Measurements from ENCODE around the gene TRIM52. TPM values are rescaled to one million over a fixed set of nuclear protein-coding genes. Genes with fewer than 3 reads are reported as not detected.

TRIM52 gene
- total and polyA plus RNA-seq, 2 of the 13 experiments (the other 11 are each of a cell fraction or from before 2014, with no cell fraction given), result 7.2 to 11.6 TPM

DNA sequence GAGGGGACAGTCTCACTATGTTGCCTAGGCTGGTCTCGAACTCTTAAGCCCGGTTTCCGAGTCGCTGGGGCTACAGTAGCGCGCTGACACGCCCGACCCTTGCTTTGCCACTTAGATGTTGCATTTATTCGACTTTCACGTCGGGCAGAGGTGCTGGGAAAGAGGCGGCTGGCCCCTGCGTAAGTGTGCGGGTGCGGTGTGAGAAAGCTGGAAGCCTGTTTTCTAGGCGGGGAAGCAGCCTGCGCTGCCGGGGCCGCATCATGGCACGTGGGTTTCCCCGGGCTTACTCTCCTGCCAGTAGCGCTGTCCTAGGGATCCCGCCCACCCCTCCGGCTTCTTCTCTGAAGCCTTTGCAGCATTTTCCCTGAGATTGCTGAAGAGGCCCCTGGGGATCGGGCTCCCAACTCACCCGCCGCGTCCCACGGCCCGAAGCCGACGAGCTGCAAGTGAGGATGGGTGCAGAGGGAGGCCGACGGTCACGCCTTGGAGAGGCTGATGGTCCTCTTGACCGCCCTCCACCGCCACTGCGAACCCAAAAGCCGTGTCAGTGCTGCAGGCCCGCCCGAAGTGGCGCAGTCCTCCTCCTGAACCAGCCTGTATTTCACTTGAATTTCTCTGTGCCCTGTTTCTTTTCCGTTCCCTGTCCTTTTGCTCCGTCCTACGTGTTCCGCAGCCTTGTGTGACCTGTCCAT is 43.7 kb downstream of the TRIM52 start (continued):
- TF ChIP-seq ZNF276 (CRISPR knock-in tag; IDR thresholded peaks at IDR 0.05; ENCODE audit: low read depth) (0 out of 2 replicates have a peak, but pooled peaks have one; percentile 31), SP2 (CRISPR knock-in tag; IDR thresholded peaks at IDR 0.05) (no peak), ZNF776 (CRISPR knock-in tag; IDR thresholded peaks at IDR 0.05) (peak; percentile 41; the same call in 1 of the 2 replicates), MXI1 (IDR thresholded peaks at IDR 0.05; ENCODE audit: borderline replicate concordance, low read depth, low read length) (peak; percentile 23; the same call in 1 of the 3 replicates), ZNF101 (CRISPR knock-in tag; IDR thresholded peaks at IDR 0.05; ENCODE audit: borderline replicate concordance, low read depth) (no peak), ZMYM3 (CRISPR knock-in tag; IDR thresholded peaks at IDR 0.05) (no peak), KLF13 (CRISPR knock-in tag; IDR thresholded peaks at IDR 0.05) (no peak), MYC (CRISPR knock-in tag; IDR thresholded peaks at IDR 0.05; ENCODE audit: borderline replicate concordance) (peak; percentile 57; the same call in 1 of the 2 replicates), YEATS4 (CRISPR knock-in tag; IDR thresholded peaks at IDR 0.05; ENCODE audit: borderline replicate concordance) (no peak), NCOR1 (IDR thresholded peaks at IDR 0.05; ENCODE audit: borderline replicate concordance, low read length) (no peak), MAFG (CRISPR knock-in tag; IDR thresholded peaks at IDR 0.05) (no peak), U2AF2 (IDR thresholded peaks at IDR 0.05; ENCODE audit: low read depth, low read length) (no peak), THAP11 (CRISPR knock-in tag; IDR thresholded peaks at IDR 0.05) (no peak), ZNF792 (CRISPR knock-in tag; IDR thresholded peaks at IDR 0.05) (0 out of 2 replicates have a peak, but pooled peaks have one; percentile 10), TCF7 (IDR thresholded peaks at IDR 0.05; ENCODE audit: low read depth) (no peak), NCOA2 (CRISPR knock-in tag; IDR thresholded peaks at IDR 0.05) (no peak), SOX5 (CRISPR knock-in tag; IDR thresholded peaks at IDR 0.05; ENCODE audit: borderline replicate concordance) (no peak), RAD51 (IDR thresholded peaks at IDR 0.05; ENCODE audit: borderline replicate concordance) (no peak)
- TF ChIP-seq, protein P1, sequence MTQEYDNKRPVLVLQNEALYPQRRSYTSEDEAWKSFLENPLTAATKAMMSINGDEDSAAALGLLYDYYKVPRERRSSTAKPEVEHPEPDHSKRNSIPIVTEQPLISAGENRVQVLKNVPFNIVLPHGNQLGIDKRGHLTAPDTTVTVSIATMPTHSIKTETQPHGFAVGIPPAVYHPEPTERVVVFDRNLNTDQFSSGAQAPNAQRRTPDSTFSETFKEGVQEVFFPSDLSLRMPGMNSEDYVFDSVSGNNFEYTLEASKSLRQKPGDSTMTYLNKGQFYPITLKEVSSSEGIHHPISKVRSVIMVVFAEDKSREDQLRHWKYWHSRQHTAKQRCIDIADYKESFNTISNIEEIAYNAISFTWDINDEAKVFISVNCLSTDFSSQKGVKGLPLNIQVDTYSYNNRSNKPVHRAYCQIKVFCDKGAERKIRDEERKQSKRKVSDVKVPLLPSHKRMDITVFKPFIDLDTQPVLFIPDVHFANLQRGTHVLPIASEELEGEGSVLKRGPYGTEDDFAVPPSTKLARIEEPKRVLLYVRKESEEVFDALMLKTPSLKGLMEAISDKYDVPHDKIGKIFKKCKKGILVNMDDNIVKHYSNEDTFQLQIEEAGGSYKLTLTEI (CRISPR knock-in tag; conservative IDR thresholded peaks at IDR 0.05), result no peak
- TF ChIP-seq, protein P2, sequence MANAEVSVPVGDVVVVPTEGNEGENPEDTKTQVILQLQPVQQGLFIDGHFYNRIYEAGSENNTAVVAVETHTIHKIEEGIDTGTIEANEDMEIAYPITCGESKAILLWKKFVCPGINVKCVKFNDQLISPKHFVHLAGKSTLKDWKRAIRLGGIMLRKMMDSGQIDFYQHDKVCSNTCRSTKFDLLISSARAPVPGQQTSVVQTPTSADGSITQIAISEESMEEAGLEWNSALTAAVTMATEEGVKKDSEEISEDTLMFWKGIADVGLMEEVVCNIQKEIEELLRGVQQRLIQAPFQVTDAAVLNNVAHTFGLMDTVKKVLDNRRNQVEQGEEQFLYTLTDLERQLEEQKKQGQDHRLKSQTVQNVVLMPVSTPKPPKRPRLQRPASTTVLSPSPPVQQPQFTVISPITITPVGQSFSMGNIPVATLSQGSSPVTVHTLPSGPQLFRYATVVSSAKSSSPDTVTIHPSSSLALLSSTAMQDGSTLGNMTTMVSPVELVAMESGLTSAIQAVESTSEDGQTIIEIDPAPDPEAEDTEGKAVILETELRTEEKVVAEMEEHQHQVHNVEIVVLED (CRISPR knock-in tag; IDR thresholded peaks at IDR 0.05; ENCODE audit: borderline replicate concordance), result 0 out of 2 replicates have a peak, but pooled peaks have one; percentile 21
- TF ChIP-seq, protein P3, sequence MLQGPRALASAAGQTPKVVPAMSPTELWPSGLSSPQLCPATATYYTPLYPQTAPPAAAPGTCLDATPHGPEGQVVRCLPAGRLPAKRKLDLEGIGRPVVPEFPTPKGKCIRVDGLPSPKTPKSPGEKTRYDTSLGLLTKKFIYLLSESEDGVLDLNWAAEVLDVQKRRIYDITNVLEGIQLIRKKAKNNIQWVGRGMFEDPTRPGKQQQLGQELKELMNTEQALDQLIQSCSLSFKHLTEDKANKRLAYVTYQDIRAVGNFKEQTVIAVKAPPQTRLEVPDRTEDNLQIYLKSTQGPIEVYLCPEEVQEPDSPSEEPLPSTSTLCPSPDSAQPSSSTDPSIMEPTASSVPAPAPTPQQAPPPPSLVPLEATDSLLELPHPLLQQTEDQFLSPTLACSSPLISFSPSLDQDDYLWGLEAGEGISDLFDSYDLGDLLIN (CRISPR knock-in tag; IDR thresholded peaks at IDR 0.05; ENCODE audit: borderline replicate concordance), result no peak
- TF ChIP-seq, protein P4, sequence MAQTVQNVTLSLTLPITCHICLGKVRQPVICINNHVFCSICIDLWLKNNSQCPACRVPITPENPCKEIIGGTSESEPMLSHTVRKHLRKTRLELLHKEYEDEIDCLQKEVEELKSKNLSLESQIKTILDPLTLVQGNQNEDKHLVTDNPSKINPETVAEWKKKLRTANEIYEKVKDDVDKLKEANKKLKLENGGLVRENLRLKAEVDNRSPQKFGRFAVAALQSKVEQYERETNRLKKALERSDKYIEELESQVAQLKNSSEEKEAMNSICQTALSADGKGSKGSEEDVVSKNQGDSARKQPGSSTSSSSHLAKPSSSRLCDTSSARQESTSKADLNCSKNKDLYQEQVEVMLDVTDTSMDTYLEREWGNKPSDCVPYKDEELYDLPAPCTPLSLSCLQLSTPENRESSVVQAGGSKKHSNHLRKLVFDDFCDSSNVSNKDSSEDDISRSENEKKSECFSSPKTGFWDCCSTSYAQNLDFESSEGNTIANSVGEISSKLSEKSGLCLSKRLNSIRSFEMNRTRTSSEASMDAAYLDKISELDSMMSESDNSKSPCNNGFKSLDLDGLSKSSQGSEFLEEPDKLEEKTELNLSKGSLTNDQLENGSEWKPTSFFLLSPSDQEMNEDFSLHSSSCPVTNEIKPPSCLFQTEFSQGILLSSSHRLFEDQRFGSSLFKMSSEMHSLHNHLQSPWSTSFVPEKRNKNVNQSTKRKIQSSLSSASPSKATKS (CRISPR knock-in tag; IDR thresholded peaks at IDR 0.05), result no peak

All from HepG2 (cell line).